Activated T-cell treated with anti-CD3 and anti-CD28 coated beads, Interleukin-2, amount 50 U/mL, for 48 hours (primary cell): ENCODE measurements around the gene BCL2L1.

Experiments used
- DNase-seq, 2 experiments: peaks; one replicate each; pipeline ENCODE4 v3.0.0-alpha.2; 2020

Gene BCL2L1

GRCh38 chr20:31691646-31692275, 30.9 kb downstream of the BCL2L1 start:
- DNase-seq: no peak

- DNase-seq: no peak
These were observed 32.5 kb downstream of the BCL2L1 start for GRCh38 chr20:31690124-31690666.

GRCh38 chr20:31689141-31689540, 33.5 kb downstream of the BCL2L1 start:
- DNase-seq: no peak

DNA sequence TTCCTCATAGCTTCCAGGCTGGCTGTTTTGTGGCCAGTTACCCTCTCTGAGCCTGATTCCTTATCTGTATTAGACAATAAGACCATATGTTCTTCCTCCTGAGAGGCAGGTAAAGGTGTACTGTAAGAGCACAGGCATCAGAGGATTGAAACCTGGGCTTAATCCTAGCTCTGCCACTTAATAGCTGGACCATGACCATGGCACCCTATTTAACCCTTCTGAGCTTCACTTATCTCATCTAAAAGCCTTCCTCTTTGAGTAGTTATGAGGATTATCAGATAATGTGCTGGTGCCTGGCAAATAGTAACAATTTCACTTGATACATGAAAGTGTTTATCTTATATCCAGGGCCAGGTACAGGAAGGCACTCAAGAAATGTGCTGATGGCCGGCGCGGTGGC, 34.9 kb downstream of the BCL2L1 start:
- DNase-seq: no peak

- DNase-seq: no peak
These were observed 36.6 kb downstream of the BCL2L1 start for GRCh38 chr20:31685853-31686643.

GRCh38 chr20:31684153-31685015, 38.3 kb downstream of the BCL2L1 start:
- no peak for DNase-seq

DNA sequence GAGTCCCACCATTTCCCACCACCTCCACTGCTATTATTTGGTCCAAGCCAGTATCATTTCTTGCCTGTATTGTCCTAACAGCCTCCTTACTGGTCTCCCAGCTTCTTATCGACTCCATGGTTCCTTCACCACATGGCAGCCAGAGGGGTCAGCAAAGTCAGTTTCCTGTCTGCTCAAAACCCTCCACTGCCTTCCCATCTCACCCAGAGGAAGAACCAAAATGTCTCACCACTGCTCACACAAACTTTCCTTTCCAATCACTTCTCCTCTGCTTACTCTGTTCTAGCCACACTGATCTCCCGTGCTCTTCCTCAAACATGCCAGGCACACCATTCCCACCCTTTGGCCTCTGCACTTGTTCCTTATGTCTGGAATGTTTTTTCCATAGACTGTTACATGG, 39.7 kb downstream of the BCL2L1 start:
- DNase-seq: no peak

- DNase-seq: no peak
These were observed 40.3 kb downstream of the BCL2L1 start for GRCh38 chr20:31682352-31682751.

- DNase-seq: no peak
These were observed 40.9 kb downstream of the BCL2L1 start for GRCh38 chr20:31681769-31682168.

GRCh38 chr20:31681128-31681727, 41.4 kb downstream of the BCL2L1 start:
- DNase-seq: no peak

DNA sequence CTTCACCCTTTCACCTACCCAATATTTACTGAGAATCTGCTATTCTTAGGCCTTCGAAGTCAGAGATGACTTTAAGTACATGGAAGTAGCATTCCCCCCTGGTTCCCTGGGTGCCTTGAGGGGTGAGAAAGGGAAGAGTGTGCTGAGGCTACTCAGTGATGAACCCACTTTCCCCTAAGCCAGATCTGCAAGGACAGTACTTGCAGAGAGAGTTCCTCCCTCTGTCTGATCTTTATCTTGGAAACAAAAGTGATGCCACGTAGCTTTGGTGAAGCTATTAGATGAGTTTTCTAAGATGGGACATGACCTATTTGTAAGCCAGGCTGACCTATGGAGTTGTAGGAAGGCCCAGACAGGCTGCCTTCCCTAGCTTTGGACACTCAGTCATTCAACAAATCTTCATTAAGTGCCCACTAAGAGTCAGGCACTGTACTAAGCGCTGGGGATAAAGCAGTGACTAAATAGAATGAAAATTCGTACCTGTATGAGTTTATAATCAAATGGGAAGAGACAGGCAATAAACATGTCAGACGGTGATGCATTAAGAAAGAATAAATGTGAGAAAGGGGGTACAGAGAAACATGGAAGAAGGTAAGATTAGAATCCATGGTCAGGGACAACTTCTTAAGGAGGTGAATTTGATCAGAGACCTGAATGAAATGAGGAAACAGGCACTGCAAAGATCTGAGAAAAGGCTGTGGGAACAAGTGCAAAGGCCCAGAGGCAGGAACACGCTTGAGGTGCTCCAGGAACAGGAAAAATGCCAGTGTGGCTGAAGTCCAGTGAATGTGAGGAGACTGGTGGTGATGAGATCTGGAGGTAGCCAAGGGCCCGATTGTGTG, 42.2 kb downstream of the BCL2L1 start:
- DNase-seq: no peak

DNA sequence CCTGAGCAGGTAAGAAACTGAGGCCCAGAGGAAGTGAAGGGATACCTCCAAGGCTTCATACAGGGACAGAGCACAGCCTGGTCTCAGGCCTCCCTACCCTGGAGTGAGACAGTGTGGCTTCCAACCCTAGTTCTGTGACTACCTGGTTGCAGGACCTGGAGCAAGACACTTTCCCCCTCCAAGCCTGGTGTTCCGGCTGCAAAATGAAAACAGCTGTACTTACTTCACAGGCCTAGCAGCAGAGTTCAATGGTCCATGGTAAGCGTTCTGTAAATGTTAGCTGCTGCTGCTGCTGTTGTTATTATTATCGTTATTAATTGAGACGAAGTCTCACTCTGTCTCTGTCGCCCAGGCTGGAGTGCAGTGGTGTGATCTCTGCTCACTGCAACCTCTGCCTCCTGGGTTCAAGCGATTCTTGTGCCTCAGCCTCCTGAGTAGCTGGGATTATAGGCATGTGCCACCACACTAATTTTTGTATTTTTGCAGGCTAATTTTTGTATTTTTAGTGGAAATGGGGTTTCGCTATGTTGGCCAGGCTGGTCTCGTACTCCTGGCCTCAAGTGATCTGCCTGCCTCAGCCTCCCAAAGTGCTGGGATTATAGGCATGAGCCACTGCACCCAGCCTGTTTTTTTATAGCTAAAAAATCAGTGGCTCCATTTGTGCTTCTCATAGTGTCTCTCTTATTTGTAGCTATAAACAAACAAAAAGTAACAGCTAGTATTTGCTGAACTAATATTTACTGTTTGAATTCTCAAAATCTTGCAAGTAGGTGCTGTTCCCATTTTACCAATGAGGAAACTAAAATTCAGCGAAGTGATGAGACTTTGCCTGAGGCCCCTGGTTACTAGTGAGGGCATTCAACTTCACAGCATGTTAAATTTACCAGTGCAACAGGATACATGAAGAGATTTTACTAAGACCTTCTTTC, 43.0 kb downstream of the BCL2L1 start:
- DNase-seq: no peak

DNA sequence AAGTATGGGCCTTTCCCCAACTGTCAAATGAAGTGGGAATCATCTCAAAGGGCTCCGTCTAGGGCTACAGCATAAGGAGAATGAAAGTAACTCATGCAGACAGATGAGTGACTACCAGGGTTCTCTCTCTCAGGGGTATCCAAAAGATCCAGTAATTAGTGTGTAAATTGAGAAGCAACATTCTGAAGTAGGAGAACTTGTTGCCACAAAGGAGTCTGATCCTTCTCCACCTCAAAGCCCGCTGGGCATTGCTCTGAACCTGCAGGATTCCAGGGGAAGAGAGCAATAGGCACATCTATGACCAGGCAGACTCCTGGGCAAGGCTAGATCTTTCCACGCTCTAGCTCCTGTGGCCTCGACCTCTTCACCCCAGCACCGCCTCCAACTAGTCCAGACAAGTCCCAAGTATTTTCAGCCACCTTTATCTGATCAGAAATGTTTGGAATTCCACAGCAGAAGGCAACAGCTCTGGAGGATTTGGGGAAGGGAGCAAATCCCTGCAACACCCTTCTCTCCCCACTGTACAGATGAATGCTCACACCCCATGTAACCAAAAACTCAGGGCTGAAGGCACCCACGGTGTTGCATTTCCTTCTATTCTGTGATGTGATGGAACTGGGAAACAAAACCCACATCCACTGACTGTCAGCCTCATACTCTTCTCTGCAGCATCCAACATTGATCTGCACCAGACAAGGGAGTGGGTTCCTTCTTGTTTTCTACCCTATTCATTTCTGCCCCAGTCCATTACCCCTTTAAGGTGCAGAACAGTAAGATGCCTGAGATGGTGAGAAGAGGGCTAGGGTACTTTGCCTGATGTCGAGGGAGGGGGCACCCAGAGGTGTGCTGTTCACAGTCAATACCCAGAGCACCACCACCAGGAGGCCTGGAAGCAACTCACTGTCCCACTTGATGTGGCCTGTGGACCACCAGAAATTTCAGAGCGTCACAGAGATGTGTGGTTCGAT, 44.0 kb downstream of the BCL2L1 start:
- no peak for DNase-seq

DNA sequence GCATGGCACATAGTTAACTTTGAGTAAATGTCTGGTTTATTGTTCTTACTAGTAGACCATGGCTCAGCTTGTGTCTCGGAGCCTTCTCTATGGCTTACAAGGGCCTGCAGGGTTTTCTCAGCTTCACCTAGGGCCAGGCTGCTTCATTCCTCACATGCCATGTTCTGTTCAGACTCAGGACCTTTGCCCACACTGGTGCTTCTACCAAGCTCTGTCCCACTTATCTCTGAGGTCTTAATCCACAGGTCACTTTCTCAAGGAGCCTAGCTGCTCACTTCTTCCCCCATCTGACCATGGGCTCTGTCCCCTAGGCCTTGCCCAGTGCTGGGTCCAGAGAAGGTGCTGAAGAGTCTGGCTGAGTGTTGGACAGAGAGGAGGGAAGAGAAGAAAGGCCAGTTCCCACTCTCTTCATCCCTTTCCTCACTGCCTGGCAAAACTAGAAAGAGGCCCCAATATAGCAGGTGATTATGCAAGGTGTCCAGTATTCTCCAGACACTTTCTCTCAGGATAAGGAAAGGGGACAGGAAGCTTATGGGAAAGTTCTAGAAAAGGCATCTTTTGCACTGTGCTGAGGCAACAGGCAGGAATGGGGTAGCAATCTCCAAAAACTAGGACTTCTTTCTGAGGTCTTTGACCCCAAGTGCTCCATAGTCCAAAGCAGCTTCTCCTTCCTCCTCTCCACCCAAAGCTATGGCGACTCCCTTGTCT, 45.0 kb downstream of the BCL2L1 start:
- DNase-seq: no peak

GRCh38 chr20:31676609-31676989, 46.1 kb downstream of the BCL2L1 start:
- no peak for DNase-seq

DNA sequence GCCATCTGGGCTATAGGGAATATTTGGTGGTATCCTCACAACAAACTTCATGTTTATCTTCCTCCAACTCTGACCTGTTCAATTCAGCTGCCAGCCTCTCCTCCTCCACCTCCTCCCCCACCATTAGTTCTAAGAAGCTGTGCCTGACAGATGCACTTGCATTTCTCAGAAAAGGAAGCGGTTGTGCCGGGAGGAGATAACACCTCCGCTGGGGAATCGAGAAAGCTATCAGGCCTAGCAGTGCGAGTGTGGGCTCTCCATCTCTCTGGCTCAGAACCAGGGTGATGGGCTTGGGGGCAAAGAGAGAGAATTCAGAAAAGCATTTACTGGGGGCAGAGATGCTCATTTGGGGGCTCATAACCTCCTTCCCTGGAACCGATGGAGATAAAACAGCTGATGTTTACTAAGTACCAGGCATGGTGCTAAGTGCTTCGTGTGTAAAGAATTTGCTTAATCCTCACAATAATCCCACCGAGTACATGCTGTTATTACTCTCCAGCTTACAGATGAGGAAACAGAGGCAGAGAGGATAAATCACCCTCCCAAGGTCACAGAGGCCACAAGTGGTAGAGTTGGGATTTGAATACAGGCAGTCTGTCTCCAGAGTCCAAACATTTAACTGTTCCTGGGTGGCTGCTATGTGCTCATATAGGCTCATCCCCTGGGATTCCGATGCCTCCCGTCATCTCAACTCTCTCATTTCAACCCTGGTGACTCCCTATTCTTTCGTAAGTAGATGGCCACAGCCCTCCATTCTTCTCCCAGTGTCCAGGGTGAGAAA, 46.6 kb downstream of the BCL2L1 start:
- DNase-seq: peak; percentile 78 to 79

GRCh38 chr20:31674895-31675827, 47.5 kb downstream of the BCL2L1 start:
- peak; percentile 65 to 76 for DNase-seq
